ENCODE data around the gene VDR.
A peak's percentile ranks its signal among the peaks of the same experiment; 100 is the strongest.

The VDR gene

GRCh38 chr12:47896633-47897032, 8.2 kb downstream of the VDR start:
- Histone ChIP-seq H3K4me3 (ENCODE audit: low read depth in 1 of 2, low read length in 2 of 2) (peak overlapping the region; percentile 28 to 36), H3K9ac (ENCODE audit: low read depth in 1 of 2, low read length in 2 of 2) (peak overlapping the region in 1 of 2 donors; percentile 12), H3K27ac (ENCODE audit: low read depth, low read length) (peak overlapping the region; percentile 21), H3K9me3 (ENCODE audit: control insufficient read depth in 1 of 2, low read length in 2 of 2) (no peaks in the 10 kb centered on the region), H3K4me1 (ENCODE audit: control insufficient read depth in 1 of 2, insufficient read depth in 2 of 2, low read length in 2 of 2) (peaks cover 94 to 95% of the 10 kb centered on the region in 2 donors), H3K27me3 (ENCODE audit: control insufficient read depth in 1 of 2, insufficient read depth in 2 of 2, low read length in 2 of 2) (no peaks in the 10 kb centered on the region), H3K36me3 (ENCODE audit: control insufficient read depth in 1 of 2, insufficient read depth in 2 of 2, low read length in 2 of 2) (peaks cover 12 to 29% of the 10 kb centered on the region in 2 donors)

GRCh38 chr12:47896022-47896421, 8.8 kb downstream of the VDR start:
- peaks cover 12 to 29% of the 10 kb centered on the region in 2 donors for H3K36me3 ChIP-seq (ENCODE audit: control insufficient read depth in 1 of 2, insufficient read depth in 2 of 2, low read length in 2 of 2)
- H3K9ac ChIP-seq (ENCODE audit: low read depth in 1 of 2, low read length in 2 of 2), result peak overlapping the region in 1 of 2 donors; percentile 12
- peaks cover 94 to 95% of the 10 kb centered on the region in 2 donors for H3K4me1 ChIP-seq (ENCODE audit: control insufficient read depth in 1 of 2, insufficient read depth in 2 of 2, low read length in 2 of 2)
- no peaks in the 10 kb centered on the region for H3K9me3 ChIP-seq (ENCODE audit: control insufficient read depth in 1 of 2, low read length in 2 of 2)
- no peaks in the 10 kb centered on the region for H3K27me3 ChIP-seq (ENCODE audit: control insufficient read depth in 1 of 2, insufficient read depth in 2 of 2, low read length in 2 of 2)
- H3K4me3 ChIP-seq (ENCODE audit: low read depth in 1 of 2, low read length in 2 of 2), result peak overlapping the region; percentile 36 to 40
- peak overlapping the region; percentile 20 for H3K27ac ChIP-seq (ENCODE audit: low read depth, low read length)

GRCh38 chr12:47894652-47895051, 10.1 kb downstream of the VDR start:
- H3K4me1 ChIP-seq (ENCODE audit: control insufficient read depth in 1 of 2, insufficient read depth in 2 of 2, low read length in 2 of 2), result peaks cover 85 to 89% of the 10 kb centered on the region in 2 donors
- no peaks in the 10 kb centered on the region for H3K27me3 ChIP-seq (ENCODE audit: control insufficient read depth in 1 of 2, insufficient read depth in 2 of 2, low read length in 2 of 2)
- H3K36me3 ChIP-seq (ENCODE audit: control insufficient read depth in 1 of 2, insufficient read depth in 2 of 2, low read length in 2 of 2), result peaks cover 11 to 29% of the 10 kb centered on the region in 2 donors
- H3K27ac ChIP-seq (ENCODE audit: low read depth, low read length), result no peak overlapping the region
- no peak overlapping the region for H3K4me3 ChIP-seq (ENCODE audit: low read depth in 1 of 2, low read length in 2 of 2)
- peak overlapping the region in 1 of 2 donors; percentile 9 for H3K9ac ChIP-seq (ENCODE audit: low read depth in 1 of 2, low read length in 2 of 2)
- no peaks in the 10 kb centered on the region for H3K9me3 ChIP-seq (ENCODE audit: control insufficient read depth in 1 of 2, low read length in 2 of 2)

GRCh38 chr12:47894068-47894467, 10.7 kb downstream of the VDR start:
- H3K4me3 ChIP-seq (ENCODE audit: low read depth in 1 of 2, low read length in 2 of 2), result peak overlapping the region in 1 of 2 donors; percentile 24
- peaks cover 6 to 29% of the 10 kb centered on the region in 2 donors for H3K36me3 ChIP-seq (ENCODE audit: control insufficient read depth in 1 of 2, insufficient read depth in 2 of 2, low read length in 2 of 2)
- peaks cover 85 to 89% of the 10 kb centered on the region in 2 donors for H3K4me1 ChIP-seq (ENCODE audit: control insufficient read depth in 1 of 2, insufficient read depth in 2 of 2, low read length in 2 of 2)
- no peaks in the 10 kb centered on the region for H3K9me3 ChIP-seq (ENCODE audit: control insufficient read depth in 1 of 2, low read length in 2 of 2)
- peak overlapping the region; percentile 8 to 27 for H3K9ac ChIP-seq (ENCODE audit: low read depth in 1 of 2, low read length in 2 of 2)
- no peak overlapping the region for H3K27ac ChIP-seq (ENCODE audit: low read depth, low read length)
- no peaks in the 10 kb centered on the region for H3K27me3 ChIP-seq (ENCODE audit: control insufficient read depth in 1 of 2, insufficient read depth in 2 of 2, low read length in 2 of 2)

- no peak overlapping the region for H3K4me3 ChIP-seq (ENCODE audit: low read depth in 1 of 2, low read length in 2 of 2)
- no peaks in the 10 kb centered on the region for H3K27me3 ChIP-seq (ENCODE audit: control insufficient read depth in 1 of 2, insufficient read depth in 2 of 2, low read length in 2 of 2)
- no peak overlapping the region for H3K27ac ChIP-seq (ENCODE audit: low read depth, low read length)
- H3K9me3 ChIP-seq (ENCODE audit: control insufficient read depth in 1 of 2, low read length in 2 of 2), result no peaks in the 10 kb centered on the region
- peaks cover 83 to 91% of the 10 kb centered on the region in 2 donors for H3K4me1 ChIP-seq (ENCODE audit: control insufficient read depth in 1 of 2, insufficient read depth in 2 of 2, low read length in 2 of 2)
- H3K9ac ChIP-seq (ENCODE audit: low read depth in 1 of 2, low read length in 2 of 2), result peak overlapping the region; percentile 8 to 40
- peaks cover 0 to 18% of the 10 kb centered on the region in 2 donors for H3K36me3 ChIP-seq (ENCODE audit: control insufficient read depth in 1 of 2, insufficient read depth in 2 of 2, low read length in 2 of 2)
Measured at GRCh38 chr12:47892819-47893218, 12.0 kb downstream of the VDR start.

GRCh38 chr12:47891356-47891755, 13.4 kb downstream of the VDR start:
- Histone ChIP-seq H3K4me3 (ENCODE audit: low read depth in 1 of 2, low read length in 2 of 2) (no peak overlapping the region), H3K36me3 (ENCODE audit: control insufficient read depth in 1 of 2, insufficient read depth in 2 of 2, low read length in 2 of 2) (peaks cover 0 to 22% of the 10 kb centered on the region in 2 donors), H3K9me3 (ENCODE audit: control insufficient read depth in 1 of 2, low read length in 2 of 2) (no peaks in the 10 kb centered on the region), H3K9ac (ENCODE audit: low read depth in 1 of 2, low read length in 2 of 2) (no peak overlapping the region), H3K4me1 (ENCODE audit: control insufficient read depth in 1 of 2, insufficient read depth in 2 of 2, low read length in 2 of 2) (peaks cover 74 to 86% of the 10 kb centered on the region in 2 donors), H3K27ac (ENCODE audit: low read depth, low read length) (no peak overlapping the region), H3K27me3 (ENCODE audit: control insufficient read depth in 1 of 2, insufficient read depth in 2 of 2, low read length in 2 of 2) (no peaks in the 10 kb centered on the region)

- H3K27ac ChIP-seq (ENCODE audit: low read depth, low read length), result peak overlapping the region; percentile 47
- H3K4me3 ChIP-seq (ENCODE audit: low read depth in 1 of 2, low read length in 2 of 2), result no peak overlapping the region
- H3K9me3 ChIP-seq (ENCODE audit: control insufficient read depth in 1 of 2, low read length in 2 of 2), result no peaks in the 10 kb centered on the region
- H3K27me3 ChIP-seq (ENCODE audit: control insufficient read depth in 1 of 2, insufficient read depth in 2 of 2, low read length in 2 of 2), result no peaks in the 10 kb centered on the region
- H3K4me1 ChIP-seq (ENCODE audit: control insufficient read depth in 1 of 2, insufficient read depth in 2 of 2, low read length in 2 of 2), result peaks cover 76 to 86% of the 10 kb centered on the region in 2 donors
- peaks cover 0 to 22% of the 10 kb centered on the region in 2 donors for H3K36me3 ChIP-seq (ENCODE audit: control insufficient read depth in 1 of 2, insufficient read depth in 2 of 2, low read length in 2 of 2)
- H3K9ac ChIP-seq (ENCODE audit: low read depth in 1 of 2, low read length in 2 of 2), result peak overlapping the region; percentile 3 to 30
Measured at GRCh38 chr12:47889040-47889439, 15.8 kb downstream of the VDR start.

GRCh38 chr12:47888153-47888819, 16.5 kb downstream of the VDR start:
- Histone ChIP-seq H3K4me3 (ENCODE audit: low read depth in 1 of 2, low read length in 2 of 2) (no peak overlapping the region), H3K9me3 (ENCODE audit: control insufficient read depth in 1 of 2, low read length in 2 of 2) (no peaks in the 10 kb centered on the region), H3K9ac (ENCODE audit: low read depth in 1 of 2, low read length in 2 of 2) (no peak overlapping the region), H3K36me3 (ENCODE audit: control insufficient read depth in 1 of 2, insufficient read depth in 2 of 2, low read length in 2 of 2) (peaks cover 0 to 17% of the 10 kb centered on the region in 2 donors), H3K27ac (ENCODE audit: low read depth, low read length) (no peak overlapping the region), H3K4me1 (ENCODE audit: control insufficient read depth in 1 of 2, insufficient read depth in 2 of 2, low read length in 2 of 2) (peaks cover 76 to 87% of the 10 kb centered on the region in 2 donors), H3K27me3 (ENCODE audit: control insufficient read depth in 1 of 2, insufficient read depth in 2 of 2, low read length in 2 of 2) (no peaks in the 10 kb centered on the region)

- no peak overlapping the region for H3K4me3 ChIP-seq (ENCODE audit: low read depth in 1 of 2, low read length in 2 of 2)
- no peaks in the 10 kb centered on the region for H3K9me3 ChIP-seq (ENCODE audit: control insufficient read depth in 1 of 2, low read length in 2 of 2)
- no peak overlapping the region for H3K27ac ChIP-seq (ENCODE audit: low read depth, low read length)
- H3K9ac ChIP-seq (ENCODE audit: low read depth in 1 of 2, low read length in 2 of 2), result no peak overlapping the region
- peaks cover 0 to 11% of the 10 kb centered on the region in 2 donors for H3K36me3 ChIP-seq (ENCODE audit: control insufficient read depth in 1 of 2, insufficient read depth in 2 of 2, low read length in 2 of 2)
- no peaks in the 10 kb centered on the region for H3K27me3 ChIP-seq (ENCODE audit: control insufficient read depth in 1 of 2, insufficient read depth in 2 of 2, low read length in 2 of 2)
- peaks cover 76 to 87% of the 10 kb centered on the region in 2 donors for H3K4me1 ChIP-seq (ENCODE audit: control insufficient read depth in 1 of 2, insufficient read depth in 2 of 2, low read length in 2 of 2)
Measured at GRCh38 chr12:47887529-47887928, 17.3 kb downstream of the VDR start.

GRCh38 chr12:47886510-47887240, 18.1 kb downstream of the VDR start:
- no peaks in the 10 kb centered on the region for H3K9me3 ChIP-seq (ENCODE audit: control insufficient read depth in 1 of 2, low read length in 2 of 2)
- H3K27me3 ChIP-seq (ENCODE audit: control insufficient read depth in 1 of 2, insufficient read depth in 2 of 2, low read length in 2 of 2), result no peaks in the 10 kb centered on the region
- H3K4me3 ChIP-seq (ENCODE audit: low read depth in 1 of 2, low read length in 2 of 2), result no peak overlapping the region
- H3K9ac ChIP-seq (ENCODE audit: low read depth in 1 of 2, low read length in 2 of 2), result no peak overlapping the region
- peaks cover 75 to 89% of the 10 kb centered on the region in 2 donors for H3K4me1 ChIP-seq (ENCODE audit: control insufficient read depth in 1 of 2, insufficient read depth in 2 of 2, low read length in 2 of 2)
- no peak overlapping the region for H3K27ac ChIP-seq (ENCODE audit: low read depth, low read length)
- peaks cover 0 to 6% of the 10 kb centered on the region in 2 donors for H3K36me3 ChIP-seq (ENCODE audit: control insufficient read depth in 1 of 2, insufficient read depth in 2 of 2, low read length in 2 of 2)
